ENCODE measurements around the gene ING3. TPM values are rescaled to one million over a fixed set of nuclear protein-coding genes. Genes with fewer than 3 reads are reported as not detected.

The ING3 gene
- total RNA-seq, 1 donor from 2014 or later: 10.8 TPM

- Histone ChIP-seq H3K4me3 (ENCODE audit: low read depth, low read length) (no peak overlapping the region), H3K27me3 (ENCODE audit: control insufficient read depth, insufficient read depth, low read length) (peaks cover 2% of the 10 kb centered on the region), H3K36me3 (ENCODE audit: control insufficient read depth, insufficient read depth, low read length) (no peaks in the 10 kb centered on the region)
- FAIRE-seq: no peak
- TF ChIP-seq, protein P1, sequence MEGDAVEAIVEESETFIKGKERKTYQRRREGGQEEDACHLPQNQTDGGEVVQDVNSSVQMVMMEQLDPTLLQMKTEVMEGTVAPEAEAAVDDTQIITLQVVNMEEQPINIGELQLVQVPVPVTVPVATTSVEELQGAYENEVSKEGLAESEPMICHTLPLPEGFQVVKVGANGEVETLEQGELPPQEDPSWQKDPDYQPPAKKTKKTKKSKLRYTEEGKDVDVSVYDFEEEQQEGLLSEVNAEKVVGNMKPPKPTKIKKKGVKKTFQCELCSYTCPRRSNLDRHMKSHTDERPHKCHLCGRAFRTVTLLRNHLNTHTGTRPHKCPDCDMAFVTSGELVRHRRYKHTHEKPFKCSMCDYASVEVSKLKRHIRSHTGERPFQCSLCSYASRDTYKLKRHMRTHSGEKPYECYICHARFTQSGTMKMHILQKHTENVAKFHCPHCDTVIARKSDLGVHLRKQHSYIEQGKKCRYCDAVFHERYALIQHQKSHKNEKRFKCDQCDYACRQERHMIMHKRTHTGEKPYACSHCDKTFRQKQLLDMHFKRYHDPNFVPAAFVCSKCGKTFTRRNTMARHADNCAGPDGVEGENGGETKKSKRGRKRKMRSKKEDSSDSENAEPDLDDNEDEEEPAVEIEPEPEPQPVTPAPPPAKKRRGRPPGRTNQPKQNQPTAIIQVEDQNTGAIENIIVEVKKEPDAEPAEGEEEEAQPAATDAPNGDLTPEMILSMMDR (IDR thresholded peaks at IDR 0.05; ENCODE audit: insufficient read depth, low read length, severe bottlenecking): no peak
- DNase-seq (ENCODE audit: low read depth): no peak
Observed at GRCh38 chr7:120991161-120991560, 40.6 kb downstream of the ING3 start.

DNA sequence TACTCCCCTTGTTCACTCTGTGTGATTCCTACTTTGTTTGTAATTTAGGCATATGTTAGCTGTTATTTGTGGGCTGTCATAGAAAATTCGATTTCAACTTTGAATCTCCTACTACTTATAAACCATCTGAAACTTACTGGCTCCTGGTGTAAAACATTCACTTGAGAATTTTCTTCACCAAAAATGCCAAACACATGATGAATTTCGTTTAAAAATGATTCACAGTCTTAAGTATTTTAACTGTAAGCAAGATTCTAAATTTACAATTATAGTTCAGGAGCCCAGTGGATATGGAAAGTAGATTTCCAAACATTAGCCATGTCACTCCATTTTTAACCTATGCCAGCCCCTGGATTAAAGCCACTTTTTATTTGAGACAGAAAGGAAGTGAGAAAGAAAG, 41.0 kb downstream of the ING3 start:
- FAIRE-seq (no peak), DNase-seq (ENCODE audit: low read depth) (no peak)
- Histone ChIP-seq H3K4me3 (ENCODE audit: low read depth, low read length) (no peak overlapping the region), H3K27me3 (ENCODE audit: control insufficient read depth, insufficient read depth, low read length) (peaks cover 2% of the 10 kb centered on the region), H3K36me3 (ENCODE audit: control insufficient read depth, insufficient read depth, low read length) (no peaks in the 10 kb centered on the region)
- TF ChIP-seq, protein P1 (IDR thresholded peaks at IDR 0.05; ENCODE audit: insufficient read depth, low read length, severe bottlenecking): no peak

DNA sequence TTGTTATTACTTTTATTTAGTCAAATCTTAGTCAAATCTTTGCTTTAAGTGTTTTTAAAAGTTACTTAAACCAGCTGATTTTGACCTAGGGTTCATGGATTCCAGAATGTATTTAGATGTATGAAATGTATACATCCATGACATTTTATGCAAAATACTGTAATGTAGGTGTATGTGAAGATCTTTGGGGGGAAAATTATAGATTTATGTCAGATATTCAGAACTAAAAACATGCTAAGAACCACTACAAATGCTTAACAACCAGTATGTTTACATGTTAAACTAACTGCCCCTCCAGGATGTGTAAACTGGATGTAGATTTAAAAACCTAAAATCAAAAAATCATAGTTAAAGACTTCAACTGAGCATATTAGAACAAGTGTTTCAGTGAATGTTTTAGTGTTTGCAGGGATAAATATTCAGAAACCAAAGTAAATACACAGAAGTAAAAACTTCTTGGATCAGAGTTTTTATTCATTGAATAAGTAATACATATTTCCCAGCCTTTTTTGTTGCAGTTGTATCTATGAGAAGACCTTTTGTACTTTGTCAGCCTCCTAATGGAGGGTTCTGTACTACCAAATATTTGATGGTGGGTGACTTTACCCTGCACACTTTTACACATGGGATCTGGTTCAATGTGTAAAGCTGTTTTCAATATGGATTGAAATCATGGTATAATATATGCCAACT, 41.8 kb downstream of the ING3 start:
- Histone ChIP-seq H3K36me3 (ENCODE audit: control insufficient read depth, insufficient read depth, low read length) (no peaks in the 10 kb centered on the region), H3K27me3 (ENCODE audit: control insufficient read depth, insufficient read depth, low read length) (peaks cover 2% of the 10 kb centered on the region), H3K4me3 (ENCODE audit: low read depth, low read length) (no peak overlapping the region)
- no peak for FAIRE-seq
- no peak for DNase-seq (ENCODE audit: low read depth)
- TF ChIP-seq, protein P1 (IDR thresholded peaks at IDR 0.05; ENCODE audit: insufficient read depth, low read length, severe bottlenecking): no peak

- FAIRE-seq (no peak), DNase-seq (ENCODE audit: low read depth) (no peak)
- Histone ChIP-seq H3K27me3 (ENCODE audit: control insufficient read depth, insufficient read depth, low read length) (peaks cover 2% of the 10 kb centered on the region), H3K36me3 (ENCODE audit: control insufficient read depth, insufficient read depth, low read length) (no peaks in the 10 kb centered on the region), H3K4me3 (ENCODE audit: low read depth, low read length) (no peak overlapping the region)
- TF ChIP-seq, protein P1 (IDR thresholded peaks at IDR 0.05; ENCODE audit: insufficient read depth, low read length, severe bottlenecking): no peak
Observed at GRCh38 chr7:120992965-120993494, 42.5 kb downstream of the ING3 start.

DNA sequence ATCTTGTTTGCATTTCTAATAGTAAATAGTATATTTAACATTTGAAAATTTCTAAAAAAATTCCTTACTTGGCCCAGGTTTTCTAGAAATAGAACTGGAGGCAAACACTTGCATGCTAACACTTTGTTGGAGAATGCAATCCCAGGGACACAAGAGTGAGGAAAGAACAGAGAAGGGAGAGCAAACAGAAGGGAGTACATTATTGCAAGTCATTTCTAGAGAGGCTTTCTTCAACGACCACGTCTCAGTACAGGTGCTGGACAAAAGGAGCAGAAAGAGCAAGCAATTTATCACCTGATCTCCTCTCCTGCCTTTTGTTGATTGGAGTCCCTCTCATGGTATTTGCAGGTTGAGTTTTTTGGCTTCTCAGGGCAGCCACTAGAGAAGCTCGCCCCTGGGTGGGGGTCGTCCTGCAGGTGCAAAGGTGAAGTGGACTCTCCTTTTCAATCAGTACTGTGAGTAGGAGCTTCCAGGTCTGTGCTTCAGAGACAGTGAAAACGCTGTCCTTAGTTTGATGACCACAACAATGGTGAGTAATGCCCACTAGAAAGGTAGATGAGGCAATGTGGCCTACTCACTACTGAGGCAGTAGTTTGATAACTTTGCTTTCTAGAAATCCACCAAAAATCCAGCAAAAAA, 43.1 kb downstream of the ING3 start:
- peak; percentile 47 for DNase-seq (ENCODE audit: low read depth)
- Histone ChIP-seq H3K36me3 (ENCODE audit: control insufficient read depth, insufficient read depth, low read length) (no peaks in the 10 kb centered on the region), H3K4me3 (ENCODE audit: low read depth, low read length) (no peak overlapping the region), H3K27me3 (ENCODE audit: control insufficient read depth, insufficient read depth, low read length) (peaks cover 2% of the 10 kb centered on the region)
- TF ChIP-seq, protein P1 (IDR thresholded peaks at IDR 0.05; ENCODE audit: insufficient read depth, low read length, severe bottlenecking): no peak
- FAIRE-seq: no peak

All from bronchial epithelial cell (primary cell).